Activated CD8-positive, alpha-beta T cell treated with anti-CD3 and anti-CD28 coated beads for 36 hours (primary cell): Measurements from ENCODE around the gene BCKDHA. TPM values are rescaled to one million over a fixed set of nuclear protein-coding genes. Genes with fewer than 3 reads are reported as not detected.

Source experiments
- ATAC-seq: fragments of 200-7000 bp; cut with Tn5 transposase; one replicate; pipeline ENCODE4 v1.10.0; 2021; ENCODE audit warnings: mild to moderate bottlenecking, moderate library complexity
- CTCF ChIA-PET: fragments of 350-600 bp; sonication (Branson Sonifier 250); formaldehyde crosslinking; loops from one replicate; lab custom pipeline; 2021; ENCODE audit warnings: antibody characterized with exemption; lab: Charles Lee
- POLR2A ChIA-PET: fragments of 350-600 bp; sonication (Branson Sonifier 250); formaldehyde crosslinking; loops from one replicate; lab custom pipeline; 2021; ENCODE audit warnings: antibody characterized with exemption; lab: Charles Lee
- DNase-seq: peaks from one replicate; pipeline ENCODE4 v3.0.0-alpha.2; 2020
- H3K27ac Mint-ChIP-seq: one replicate; pipeline ENCODE4 v1.8.0; 2021; ENCODE audit warnings: mild to moderate bottlenecking, mixed read lengths
- H3K27me3 Mint-ChIP-seq: one replicate; pipeline ENCODE4 v1.8.0; 2021; ENCODE audit warnings: mixed read lengths
- H3K36me3 Mint-ChIP-seq: one replicate; pipeline ENCODE4 v1.8.0; 2021; ENCODE audit warnings: low read depth, mixed read lengths
- H3K4me1 Mint-ChIP-seq: one replicate; pipeline ENCODE4 v1.8.0; 2021; ENCODE audit warnings: low read depth, mixed read lengths
- H3K4me3 Mint-ChIP-seq: one replicate; pipeline ENCODE4 v1.8.0; 2021; ENCODE audit warnings: mild to moderate bottlenecking, moderate library complexity, mixed read lengths
- H3K9me3 Mint-ChIP-seq: one replicate; pipeline ENCODE4 v1.8.0; 2021; ENCODE audit warnings: mixed read lengths
- intact Hi-C: fragments of 100-400 bp; cut with micrococcal nuclease; formaldehyde crosslinking; loops from one replicate; pipeline ENCODE4 v1.10.0; 2022
- total RNA-seq, 2 experiments: library from RNA; stranded (reverse); gene quantifications; one replicate each; pipeline ENCODE4 v1.2.3, GENCODE V29; 2021
- TF ChIP-seq, protein P1 (sequence below): fragments of 200-600 bp; IDR thresholded peaks from one replicate; pipeline ENCODE4 v1.8.0; 2022; ENCODE audit warnings: antibody characterized with exemption, mild to moderate bottlenecking

BCKDHA gene
- total RNA-seq, 2 experiments from 2014 or later: 32.3 to 36.9 TPM

DNA sequence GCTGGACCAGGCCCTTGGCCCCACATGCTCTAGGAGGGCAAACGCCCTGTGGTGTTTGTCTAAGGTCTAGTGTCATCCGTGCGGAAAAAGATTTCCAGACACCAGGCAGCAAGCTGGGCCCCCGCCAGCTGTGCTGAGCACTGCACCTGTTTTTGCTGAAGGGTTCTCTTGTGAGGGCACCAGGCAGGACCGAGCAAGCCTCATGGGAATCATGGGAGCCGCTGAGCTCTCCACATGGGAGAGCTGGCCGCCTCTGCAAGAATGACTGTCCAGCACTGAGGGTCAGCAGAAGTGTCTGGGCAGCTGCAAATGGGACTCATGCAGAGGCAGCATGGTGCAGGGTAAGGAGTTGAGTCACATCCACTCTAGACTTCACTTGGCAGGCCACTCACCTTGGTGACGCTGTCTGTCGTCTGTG is 17.5 kb downstream of the BCKDHA start:
- TF ChIP-seq, protein P1, sequence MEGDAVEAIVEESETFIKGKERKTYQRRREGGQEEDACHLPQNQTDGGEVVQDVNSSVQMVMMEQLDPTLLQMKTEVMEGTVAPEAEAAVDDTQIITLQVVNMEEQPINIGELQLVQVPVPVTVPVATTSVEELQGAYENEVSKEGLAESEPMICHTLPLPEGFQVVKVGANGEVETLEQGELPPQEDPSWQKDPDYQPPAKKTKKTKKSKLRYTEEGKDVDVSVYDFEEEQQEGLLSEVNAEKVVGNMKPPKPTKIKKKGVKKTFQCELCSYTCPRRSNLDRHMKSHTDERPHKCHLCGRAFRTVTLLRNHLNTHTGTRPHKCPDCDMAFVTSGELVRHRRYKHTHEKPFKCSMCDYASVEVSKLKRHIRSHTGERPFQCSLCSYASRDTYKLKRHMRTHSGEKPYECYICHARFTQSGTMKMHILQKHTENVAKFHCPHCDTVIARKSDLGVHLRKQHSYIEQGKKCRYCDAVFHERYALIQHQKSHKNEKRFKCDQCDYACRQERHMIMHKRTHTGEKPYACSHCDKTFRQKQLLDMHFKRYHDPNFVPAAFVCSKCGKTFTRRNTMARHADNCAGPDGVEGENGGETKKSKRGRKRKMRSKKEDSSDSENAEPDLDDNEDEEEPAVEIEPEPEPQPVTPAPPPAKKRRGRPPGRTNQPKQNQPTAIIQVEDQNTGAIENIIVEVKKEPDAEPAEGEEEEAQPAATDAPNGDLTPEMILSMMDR: no peak
- no peaks in the 10 kb centered on the region for H3K27me3 Mint-ChIP-seq
- intact Hi-C loops: no loop called here
- ChIA-PET CTCF (no interaction called here), POLR2A (interaction anchor here (1.3 to 1.4 kb wide), 2 partner anchors 9 to 37 kb away, joined by 3 to 4 read pairs; no protein-coding TSS in a partner anchor)
- H3K4me1 Mint-ChIP-seq: peaks cover under 1% of the 10 kb centered on the region
- H3K36me3 Mint-ChIP-seq: peaks cover 18% of the 10 kb centered on the region
- DNase-seq (no peak), ATAC-seq (no peak)
- H3K9me3 Mint-ChIP-seq: no peaks in the 10 kb centered on the region
- no peak overlapping the region for H3K27ac Mint-ChIP-seq
- H3K4me3 Mint-ChIP-seq: no peak overlapping the region

DNA sequence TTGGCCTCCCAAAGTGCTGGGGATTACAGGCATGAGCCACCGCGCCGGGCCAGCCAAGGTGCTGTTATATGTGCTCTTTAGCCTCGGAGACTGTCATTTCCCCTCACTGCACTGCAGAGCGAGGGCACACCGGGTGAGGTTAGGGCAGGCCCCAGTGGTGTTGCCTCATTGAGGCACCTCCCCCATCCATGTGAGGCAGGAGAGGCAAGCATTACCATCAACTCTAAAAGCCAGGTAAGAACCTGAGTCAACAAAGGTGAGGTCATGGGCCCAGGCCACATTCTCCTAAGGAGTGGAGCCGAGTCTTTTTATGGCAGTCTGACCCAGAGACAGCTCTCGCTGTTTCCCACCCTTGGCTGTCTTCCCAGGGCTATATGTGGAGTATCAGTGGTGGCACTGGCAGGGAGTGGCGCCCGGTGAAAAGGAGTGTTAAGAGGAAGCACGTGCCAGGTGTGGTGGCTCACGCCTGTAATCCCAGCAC is 18.6 kb downstream of the BCKDHA start:
- TF ChIP-seq, protein P1: no peak
- ChIA-PET CTCF (no interaction called here), POLR2A (no interaction called here)
- H3K36me3 Mint-ChIP-seq: peaks cover 21% of the 10 kb centered on the region
- ATAC-seq (no peak), DNase-seq (no peak)
- H3K9me3 Mint-ChIP-seq: no peaks in the 10 kb centered on the region
- no peaks in the 10 kb centered on the region for H3K4me1 Mint-ChIP-seq
- no peak overlapping the region for H3K4me3 Mint-ChIP-seq
- no peaks in the 10 kb centered on the region for H3K27me3 Mint-ChIP-seq
- no peak overlapping the region for H3K27ac Mint-ChIP-seq
- intact Hi-C loops: no loop called here

GRCh38 chr19:41420101-41420880 is 22.7 kb downstream of the BCKDHA start:
- POLR2A ChIA-PET: no interaction called here
- intact Hi-C loops: no loop called here
- H3K36me3 Mint-ChIP-seq: peaks cover 16% of the 10 kb centered on the region

DNA sequence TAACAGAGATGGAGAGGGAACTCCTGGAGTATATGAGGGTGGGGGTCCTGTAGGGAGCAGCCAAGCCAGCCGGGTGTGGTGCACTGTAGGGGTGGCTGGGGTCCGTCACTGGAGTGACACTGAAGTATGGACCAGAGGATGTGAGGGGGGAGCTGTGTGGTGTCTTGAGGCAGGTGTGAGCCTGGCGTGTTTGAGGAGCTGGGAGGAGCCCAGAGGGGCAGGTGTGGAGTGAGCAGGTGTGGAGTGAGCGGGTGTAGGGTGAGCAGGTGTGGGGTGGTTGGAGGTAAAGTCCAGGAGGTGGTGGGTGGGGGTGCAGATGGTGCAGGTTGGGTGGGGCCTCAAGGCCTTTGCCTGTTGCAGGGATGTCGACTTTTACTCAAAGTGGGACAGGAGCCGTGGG is 23.7 kb downstream of the BCKDHA start:
- ChIA-PET CTCF (no interaction called here), POLR2A (interaction anchor here (1.1 kb wide), 1 partner anchor 13 kb away, joined by 3 read pairs; no protein-coding TSS in a partner anchor)
- Mint-ChIP-seq H3K27me3 (no peaks in the 10 kb centered on the region), H3K27ac (no peak overlapping the region), H3K9me3 (no peaks in the 10 kb centered on the region), H3K4me1 (no peaks in the 10 kb centered on the region), H3K36me3 (peaks cover 16% of the 10 kb centered on the region), H3K4me3 (no peak overlapping the region)
- ATAC-seq (no peak), DNase-seq (no peak)
- intact Hi-C loops: no loop called here
- TF ChIP-seq, protein P1: no peak

More at GRCh38 chr19:41420101-41420880, 22.7 kb downstream of the BCKDHA start:
- ATAC-seq (no peak), DNase-seq (no peak)
- H3K9me3 Mint-ChIP-seq: no peaks in the 10 kb centered on the region
- H3K27ac Mint-ChIP-seq: no peak overlapping the region
- CTCF ChIA-PET: no interaction called here
- H3K4me3 Mint-ChIP-seq: no peak overlapping the region
- H3K4me1 Mint-ChIP-seq: no peaks in the 10 kb centered on the region
- H3K27me3 Mint-ChIP-seq: no peaks in the 10 kb centered on the region
- TF ChIP-seq, protein P1: no peak

DNA sequence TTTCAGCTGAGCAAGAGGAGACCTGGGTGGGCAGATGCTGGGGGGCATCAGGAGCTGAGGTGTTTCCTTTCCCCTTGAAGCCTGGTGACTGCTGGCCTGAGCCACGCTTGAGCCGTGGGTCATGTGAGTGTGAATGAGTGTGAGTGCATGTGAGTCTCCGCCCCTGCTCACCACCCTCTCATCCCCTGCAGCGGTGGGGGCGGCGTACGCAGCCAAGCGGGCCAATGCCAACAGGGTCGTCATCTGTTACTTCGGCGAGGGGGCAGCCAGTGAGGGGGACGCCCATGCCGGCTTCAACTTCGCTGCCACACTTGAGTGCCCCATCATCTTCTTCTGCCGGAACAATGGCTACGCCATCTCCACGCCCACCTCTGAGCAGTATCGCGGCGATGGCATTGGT is 24.4 kb downstream of the BCKDHA start:
- DNase-seq (no peak), ATAC-seq (no peak)
- POLR2A ChIA-PET: interaction anchor here (1.1 kb wide), 1 partner anchor 14 kb away, joined by 3 read pairs; no protein-coding TSS in a partner anchor
- TF ChIP-seq, protein P1: no peak
- Mint-ChIP-seq H3K4me3 (no peak overlapping the region), H3K9me3 (no peaks in the 10 kb centered on the region), H3K27ac (peak overlapping the region; percentile 20), H3K36me3 (peaks cover 15% of the 10 kb centered on the region), H3K27me3 (no peaks in the 10 kb centered on the region), H3K4me1 (peaks cover 4% of the 10 kb centered on the region)
- CTCF ChIA-PET: no interaction called here
- intact Hi-C loops: no loop called here
